ENCODE data around the gene MINDY2. TPM values are rescaled to one million over a fixed set of nuclear protein-coding genes. Genes with fewer than 3 reads are reported as not detected.

Gene MINDY2
- total RNA-seq, result 12.0 and 13.8 TPM in 2 replicates

GRCh38 chr15:58770857-58771620 is at the start of gene MINDY2:
Gene MINDY2 (plus strand): TSS chr15:58771302. CDS start chr15:58771396, 94 bp downstream.

GRCh38 chr15:58749532-58750337 is 21.4 kb upstream of the MINDY2 start, which contains the start of gene ADAM10:
Gene ADAM10 (minus strand): TSS chr15:58749707. CDS start chr15:58749534, 173 bp downstream.

Other genes with a start within 250 kb of the MINDY2 start
- 94.7 and 345 TPM in 2 replicates for gene ADAM10, start 21.6 kb upstream of the MINDY2 start, total RNA-seq
- gene SLTM, start 162.4 kb downstream of the MINDY2 start, total RNA-seq, result 46.8 and 126 TPM in 2 replicates
- 14.7 and 37.1 TPM in 2 replicates for gene RNF111, start 216.4 kb downstream of the MINDY2 start, total RNA-seq